PC-3 (cell line): ENCODE results near the gene NGF. TPM values are rescaled to one million over a fixed set of nuclear protein-coding genes. Genes with fewer than 3 reads are reported as not detected.

ENCODE experiments used
- ATAC-seq: fragments of 200-7000 bp; cut with Tn5 transposase; 2 replicates; pipeline ENCODE4 v1.9.1; 2020; ENCODE audit warnings: mild to moderate bottlenecking, moderate library complexity
- BruUV-seq: library from RNA; stranded (reverse); fragments of 400-500 nt; replicated peaks from 2 replicates; lab custom pipeline; 2021; lab: Mats Ljungman, UMichigan
- CTCF ChIA-PET: fragments of 300-600 bp; sonication (Branson Sonifier 250); formaldehyde crosslinking; loops from one replicate; lab custom pipeline; 2022; ENCODE audit warnings: antibody characterized with exemption; lab: Charles Lee
- POLR2A ChIA-PET: fragments of 300-600 bp; sonication (Branson Sonifier 250); formaldehyde crosslinking; loops from one replicate; lab custom pipeline; 2022; ENCODE audit warnings: antibody characterized with exemption; ENCODE audit not compliant: unreplicated experiment; lab: Charles Lee
- DNase-seq: peaks from one replicate; pipeline ENCODE4 v3.0.0-alpha.2; 2015
- H2AFZ ChIP-seq: fragments of 300-600 bp; sonication (generic); 2 replicates; pipeline ENCODE4 v1.6.0; 2016; ENCODE audit warnings: antibody characterized with exemption, low read length
- H3F3A ChIP-seq: fragments of 300-600 bp; sonication (generic); one replicate; pipeline ENCODE4 v1.6.0; 2017; ENCODE audit warnings: antibody characterized with exemption, low read length, control low read depth, mild to moderate bottlenecking; ENCODE audit not compliant: unreplicated experiment
- H3K27ac ChIP-seq: fragments of 300-600 bp; sonication (generic); 2 replicates; pipeline ENCODE4 v1.5.1; 2016; ENCODE audit warnings: mild to moderate bottlenecking, low read length
- H3K27me3 ChIP-seq: fragments of 300-600 bp; sonication (generic); 2 replicates; pipeline ENCODE4 v1.6.1; 2016; ENCODE audit warnings: low read length, mixed read lengths
- H3K36me3 ChIP-seq: fragments of 300-600 bp; sonication (generic); 2 replicates; pipeline ENCODE4 v1.6.1; 2016; ENCODE audit warnings: low read depth, mixed run types, low read length, mixed read lengths
- H3K4me1 ChIP-seq: fragments of 300-600 bp; sonication (generic); 2 replicates; pipeline ENCODE4 v1.5.1; 2016; ENCODE audit warnings: low read length; ENCODE audit not compliant: insufficient read depth
- H3K4me2 ChIP-seq: fragments of 300-600 bp; sonication (generic); 2 replicates; pipeline ENCODE4 v1.6.0; 2016; ENCODE audit warnings: low read length
- H3K4me3 ChIP-seq: fragments of 300-600 bp; sonication (generic); 2 replicates; pipeline ENCODE4 v1.5.1; 2016; ENCODE audit warnings: mild to moderate bottlenecking, low read length, mixed read lengths
- H3K79me2 ChIP-seq: fragments of 300-600 bp; sonication (generic); 2 replicates; pipeline ENCODE4 v1.6.1; 2017; ENCODE audit warnings: low read length, mixed read lengths
- H3K9ac ChIP-seq: fragments of 300-600 bp; sonication (generic); 2 replicates; pipeline ENCODE4 v1.6.0; 2016; ENCODE audit warnings: mild to moderate bottlenecking, low read length
- H3K9me2 ChIP-seq: fragments of 300-600 bp; sonication (generic); replicated peaks from 2 replicates; pipeline ENCODE4 v1.6.1; 2016; ENCODE audit warnings: mixed run types, low read length, mixed read lengths
- H3K9me3 ChIP-seq: fragments of 300-600 bp; sonication (generic); 2 replicates; pipeline ENCODE4 v1.6.1; 2016; ENCODE audit warnings: low read length, mixed read lengths
- H4K20me1 ChIP-seq: fragments of 300-600 bp; sonication (generic); 2 replicates; pipeline ENCODE4 v1.6.1; 2016; ENCODE audit warnings: low read length, mixed read lengths
- CTCF ChIP-seq: fragments of 300-600 bp; sonication (generic); conservative IDR thresholded peaks from 2 replicates; pipeline ENCODE4 v1.5.1; 2017; ENCODE audit warnings: antibody characterized with exemption, low read depth, mild to moderate bottlenecking, low read length
- EZH2 ChIP-seq: fragments of 300-600 bp; sonication (generic); IDR thresholded peaks from one replicate; pipeline ENCODE4 v1.6.1; 2017; ENCODE audit warnings: antibody characterized with exemption, mild to moderate bottlenecking, low read length; ENCODE audit not compliant: unreplicated experiment
- EZH2phosphoT487 ChIP-seq: fragments of 300-600 bp; sonication (generic); IDR thresholded peaks from 2 replicates; pipeline ENCODE4 v1.6.1; 2018; ENCODE audit warnings: mild to moderate bottlenecking, antibody characterized with exemption, low read length, borderline replicate concordance
- intact Hi-C: fragments of 100-400 bp; cut with micrococcal nuclease; formaldehyde crosslinking; loops from 2 replicates; pipeline ENCODE4 v1.9.0; 2023
- total RNA-seq: library from RNA; depleted of rRNA; stranded (reverse); fragments of >200 nt; gene quantifications from 2 replicates; pipeline ENCODE4 v1.2.3, GENCODE V29; 2014

The NGF gene
- total RNA-seq, 1 experiment from 2014 or later = 2.4 TPM

GRCh38 chr1:115239426-115239825, 98.6 kb downstream of the NGF start:
- H3K9ac ChIP-seq = no peak overlapping the region
- H4K20me1 ChIP-seq = no peaks in the 10 kb centered on the region
- no peak for TF ChIP-seq CTCF
- TF ChIP-seq EZH2phosphoT487 = no peak
- no peak for TF ChIP-seq EZH2
- H3F3A ChIP-seq = no peaks in the 10 kb centered on the region
- DNase-seq (no peak), ATAC-seq (no peak)
- CTCF ChIA-PET = no interaction called here
- no peak overlapping the region for H2AFZ ChIP-seq
- POLR2A ChIA-PET = no interaction called here
- H3K9me3 ChIP-seq = peaks cover 6% of the 10 kb centered on the region; the same call in 1 of the 2 replicates
- no peaks in the 10 kb centered on the region for H3K27me3 ChIP-seq
- H3K36me3 ChIP-seq = no peaks in the 10 kb centered on the region
- no peak overlapping the region for H3K4me2 ChIP-seq
- 0 out of 2 replicates have a peak, but pooled peaks cover 15% of the 10 kb centered on the region for H3K4me1 ChIP-seq
- H3K27ac ChIP-seq = no peak overlapping the region
- intact Hi-C loops = no loop called here
- no peaks in the 10 kb centered on the region for H3K9me2 ChIP-seq
- H3K4me3 ChIP-seq = no peak overlapping the region
- H3K79me2 ChIP-seq = no peaks in the 10 kb centered on the region
- no TSS peak for BruUV-seq

- H3K4me3 ChIP-seq = no peak overlapping the region
- no peaks in the 10 kb centered on the region for H3F3A ChIP-seq
- H3K27ac ChIP-seq = no peak overlapping the region
- H3K27me3 ChIP-seq = no peaks in the 10 kb centered on the region
- CTCF ChIA-PET = no interaction called here
- no peak for TF ChIP-seq EZH2phosphoT487
- TF ChIP-seq CTCF = no peak
- TF ChIP-seq EZH2 = no peak
- peaks cover 6% of the 10 kb centered on the region; the same call in 1 of the 2 replicates for H3K9me3 ChIP-seq
- intact Hi-C loops = no loop called here
- H3K4me2 ChIP-seq = no peak overlapping the region
- H3K9ac ChIP-seq = no peak overlapping the region
- DNase-seq (no peak), ATAC-seq (no peak)
- POLR2A ChIA-PET = no interaction called here
- H3K4me1 ChIP-seq = 0 out of 2 replicates have a peak, but pooled peaks cover 15% of the 10 kb centered on the region
- no peaks in the 10 kb centered on the region for H3K79me2 ChIP-seq
- H3K9me2 ChIP-seq = no peaks in the 10 kb centered on the region
- no peak overlapping the region for H2AFZ ChIP-seq
- H3K36me3 ChIP-seq = no peaks in the 10 kb centered on the region
- no peaks in the 10 kb centered on the region for H4K20me1 ChIP-seq
- BruUV-seq = no TSS peak
Measured at GRCh38 chr1:115239148-115239422, 99.0 kb downstream of the NGF start.

- Histone ChIP-seq H3K79me2 (no peaks in the 10 kb centered on the region), H2AFZ (no peak overlapping the region), H3K4me1 (0 out of 2 replicates have a peak, but pooled peaks cover 15% of the 10 kb centered on the region), H3K9me3 (peaks cover 6% of the 10 kb centered on the region; the same call in 1 of the 2 replicates), H4K20me1 (no peaks in the 10 kb centered on the region), H3K4me3 (no peak overlapping the region), H3K27ac (no peak overlapping the region), H3K4me2 (no peak overlapping the region), H3K27me3 (no peaks in the 10 kb centered on the region), H3K9me2 (no peaks in the 10 kb centered on the region), H3K36me3 (no peaks in the 10 kb centered on the region), H3K9ac (no peak overlapping the region), H3F3A (no peaks in the 10 kb centered on the region)
- no TSS peak for BruUV-seq
- DNase-seq (no peak), ATAC-seq (no peak)
- POLR2A ChIA-PET = no interaction called here
- intact Hi-C loops = no loop called here
- TF ChIP-seq EZH2 (no peak), EZH2phosphoT487 (no peak), CTCF (no peak)
- CTCF ChIA-PET = no interaction called here
Measured at GRCh38 chr1:115238336-115239147, 99.5 kb downstream of the NGF start.
